Renal cortical epithelial cell (primary cell): ENCODE data around the gene NPIPA8. TPM values are rescaled to one million over a fixed set of nuclear protein-coding genes. Genes with fewer than 3 reads are reported as not detected.
"Not testable (repeated sequence)": the region's sequence is repeated elsewhere in the genome, so short reads cannot be mapped to it uniquely, and the experiment has no call there.

Experiments used
- DNase-seq: peaks from one replicate; pipeline ENCODE4 v3.0.0-alpha.2; 2011; ENCODE audit warnings: low read depth
- total RNA-seq: library from RNA; depleted of rRNA; stranded (reverse); fragments of >200 nt; gene quantifications from 2 replicates; pipeline ENCODE4 v1.2.3, GENCODE V29; 2014

The NPIPA8 gene
- total RNA-seq, 1 donor from 2014 or later = not detected

DNA sequence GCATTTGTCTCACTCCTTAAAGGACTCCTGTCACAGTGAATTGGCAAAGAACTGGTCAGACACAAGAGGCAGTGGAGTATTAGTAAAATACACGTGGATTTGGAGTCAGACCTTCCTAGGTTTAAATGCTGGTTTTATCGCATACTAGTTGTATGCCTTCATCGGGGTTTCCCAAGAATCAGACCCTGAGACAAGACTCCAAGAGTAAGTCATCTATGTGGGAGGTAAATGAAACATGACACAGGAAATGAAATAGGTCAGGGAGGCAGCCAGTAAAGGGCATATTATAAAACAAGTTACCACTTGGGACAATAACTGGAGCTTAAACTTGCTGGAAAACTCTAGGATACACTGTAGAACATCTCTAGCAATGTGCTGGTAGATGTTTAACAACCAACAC, 59.8 kb downstream of the NPIPA8 start:
- DNase-seq = not testable (repeated sequence)

- DNase-seq = not testable (repeated sequence)
Observed at GRCh38 chr16:18270171-18270570, 66.4 kb downstream of the NPIPA8 start.

Other genes with a start within 250 kb of the NPIPA8 start
- 62.3 and 92.1 TPM in 2 replicates for gene NOMO2, start 225.4 kb upstream of the NPIPA8 start, total RNA-seq